Erythroblast (primary cell): ENCODE measurements around the gene GPX3.

Experiments
- GATA1 ChIP-seq: IDR thresholded peaks from 2 replicates; pipeline ENCODE4 v1.6.1; 2011; ENCODE audit warnings: low read depth, mild to moderate bottlenecking, control low read depth, low read length, moderate library complexity
- POLR2A ChIP-seq: IDR thresholded peaks from 2 replicates; pipeline ENCODE4 v1.6.1; 2011; ENCODE audit warnings: mild to moderate bottlenecking, low read length

GRCh38 chr5:151033217-151033934 lies 13.0 kb downstream of the GPX3 start:
- TF ChIP-seq POLR2A (no peak), GATA1 (no peak)
